Measurements from ENCODE around the gene BRI3BP.
"Not testable (repeated sequence)": the region's sequence is repeated elsewhere in the genome, so short reads cannot be mapped to it uniquely, and the experiment has no call there.

Gene BRI3BP

DNA sequence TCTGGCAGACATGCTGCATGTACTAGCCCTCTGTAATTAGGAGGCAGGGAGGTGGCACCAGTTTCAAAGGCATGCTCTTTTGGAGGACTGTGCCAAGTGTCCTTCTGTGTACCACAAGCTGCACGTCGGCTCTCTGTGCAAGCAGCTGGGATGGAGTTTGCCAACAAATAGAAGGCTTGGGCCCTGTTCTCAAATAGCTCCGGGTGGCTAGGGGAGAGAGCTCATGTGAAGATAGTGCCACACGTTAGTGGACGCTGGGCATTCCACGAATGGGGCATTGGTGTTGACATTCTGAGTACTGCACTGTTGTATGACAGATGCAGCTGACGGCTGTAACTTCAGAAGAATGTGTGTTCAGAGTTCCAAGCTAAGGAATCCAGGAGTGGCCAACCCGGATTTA lies 76.2 kb downstream of the BRI3BP start:
- ATAC-seq = no peak

DNA sequence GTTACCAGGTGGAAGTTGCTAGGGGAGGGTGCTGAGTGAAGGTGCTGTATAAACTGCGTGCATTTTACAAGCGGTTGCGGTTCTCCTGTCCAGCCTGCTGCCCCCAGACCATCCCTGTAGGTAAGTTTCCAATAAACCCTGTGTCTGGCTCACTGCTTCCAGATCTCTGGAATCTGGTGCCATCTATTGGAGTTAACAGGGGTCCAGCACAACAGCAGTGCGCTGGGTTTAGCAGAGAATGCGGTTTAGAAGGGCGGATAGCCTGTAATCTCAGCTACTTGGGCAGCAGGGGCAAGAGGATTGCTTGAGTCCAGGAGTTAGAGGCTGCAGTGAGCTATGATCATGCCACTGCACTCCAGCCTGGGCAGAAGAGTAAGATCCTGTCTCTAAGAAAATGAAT lies 76.7 kb downstream of the BRI3BP start:
- ATAC-seq = no peak

DNA sequence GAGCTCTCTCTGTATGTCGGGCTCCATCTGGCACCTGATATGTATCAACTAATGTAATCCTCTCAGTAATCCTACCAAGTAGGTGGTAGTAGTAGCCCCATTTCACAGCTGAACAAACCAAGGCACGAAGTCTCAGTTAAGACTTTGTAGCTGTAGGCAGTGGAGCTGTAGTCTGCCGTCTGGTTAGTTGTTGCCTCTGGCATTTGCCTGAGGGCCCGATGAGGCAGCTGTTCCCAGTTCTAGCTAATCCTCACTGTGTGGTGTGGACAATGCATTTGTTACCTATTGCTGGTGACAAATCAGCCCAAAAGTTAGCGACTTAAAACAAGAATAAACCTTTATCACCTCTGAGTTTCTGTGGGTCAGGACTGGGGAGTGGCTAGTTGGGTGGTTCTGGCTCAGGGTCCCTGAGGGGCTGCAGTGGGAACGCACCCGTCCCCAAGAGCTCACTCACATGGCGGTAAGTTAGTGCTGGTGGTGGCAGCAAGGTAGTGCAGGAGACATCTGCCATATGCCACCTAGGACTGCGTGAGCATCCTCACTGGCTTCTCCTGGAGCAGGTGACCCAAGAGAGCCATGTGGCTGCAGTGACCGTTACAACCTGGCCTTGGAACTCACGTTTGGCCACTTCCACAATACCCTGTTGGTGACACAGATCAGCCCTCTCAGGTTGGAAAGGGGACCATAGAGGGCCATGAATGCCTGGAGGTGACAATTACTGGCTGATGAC lies 77.4 kb downstream of the BRI3BP start:
- ATAC-seq = no peak

DNA sequence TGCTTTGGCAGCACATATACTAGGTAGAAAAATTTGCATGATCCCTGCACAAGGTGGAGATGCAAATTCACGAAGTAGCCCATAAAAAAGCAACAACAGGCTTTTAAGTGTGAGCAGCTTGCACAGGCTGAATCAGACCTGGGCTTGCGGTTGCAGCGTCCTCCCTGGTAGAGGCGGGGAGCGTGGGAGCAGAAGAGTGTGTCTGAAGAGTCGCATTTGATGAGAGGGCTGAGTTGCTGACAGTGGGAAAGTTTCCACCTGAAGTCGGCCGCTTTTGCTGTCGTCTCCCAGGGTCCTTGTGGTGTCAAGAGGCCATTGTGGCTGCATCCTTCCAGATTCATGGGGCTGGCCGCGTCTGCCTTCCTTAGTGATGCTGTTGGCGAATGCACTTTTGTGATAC lies 78.0 kb downstream of the BRI3BP start:
- ATAC-seq = no peak

DNA sequence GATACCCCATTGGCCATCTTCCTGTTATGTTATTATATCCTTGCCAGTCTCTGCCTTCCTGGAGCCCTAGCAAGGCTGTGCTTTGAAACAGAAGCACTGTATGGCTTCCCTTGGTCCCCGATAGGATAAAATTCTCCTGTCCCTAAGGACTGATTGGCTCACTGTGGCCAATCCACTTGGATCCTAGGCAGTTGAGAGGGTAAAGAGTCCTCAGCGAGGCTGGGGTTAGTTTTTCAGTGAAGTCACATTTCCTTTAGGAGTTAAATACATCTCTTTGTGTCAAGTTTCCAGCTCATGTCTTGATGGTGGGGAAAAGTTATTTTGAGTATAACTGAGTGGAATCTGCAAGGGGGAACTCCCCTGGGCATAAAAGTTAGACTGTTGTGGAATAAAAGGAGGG lies 79.1 kb downstream of the BRI3BP start:
- no peak for ATAC-seq

DNA sequence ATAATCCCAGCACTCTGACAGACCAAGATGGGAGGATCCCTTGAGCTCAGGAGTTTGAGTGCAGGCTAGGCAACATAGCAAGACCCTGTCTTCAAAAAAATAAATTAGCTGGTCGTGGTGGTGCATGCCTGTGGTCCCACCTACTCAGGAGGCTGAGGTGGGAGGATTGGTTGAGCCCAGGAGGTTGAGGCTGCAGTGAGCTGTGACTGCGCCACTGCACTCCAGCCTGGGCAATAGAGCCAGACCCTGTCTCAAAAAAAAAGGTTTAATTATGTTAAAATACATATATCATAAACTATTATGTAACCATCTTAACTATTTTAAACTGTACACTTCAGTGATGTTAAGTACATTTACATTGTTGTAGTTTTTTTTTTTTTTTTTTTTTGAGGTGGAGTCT lies 80.8 kb downstream of the BRI3BP start:
- not testable (repeated sequence) for ATAC-seq

DNA sequence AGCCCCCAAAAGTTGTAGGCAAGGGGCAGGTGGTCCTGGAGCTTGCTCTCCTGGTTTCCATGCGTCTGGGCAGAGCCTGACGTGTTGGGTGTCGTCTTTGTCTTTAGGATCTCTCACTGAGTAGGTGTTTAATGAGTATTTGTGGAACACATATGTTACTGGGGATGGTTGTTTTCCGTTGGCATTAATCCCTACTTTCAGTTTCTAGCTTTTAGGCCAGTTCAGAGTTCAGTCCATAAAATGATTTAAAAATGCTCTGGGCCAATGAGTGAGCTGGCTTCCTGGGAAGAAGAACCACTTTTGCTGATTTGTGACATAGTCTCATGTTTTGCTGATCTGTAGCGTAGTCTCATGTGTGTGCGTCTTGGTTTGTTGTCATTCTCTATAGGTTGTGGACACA lies 82.7 kb downstream of the BRI3BP start:
- no peak for ATAC-seq

DNA sequence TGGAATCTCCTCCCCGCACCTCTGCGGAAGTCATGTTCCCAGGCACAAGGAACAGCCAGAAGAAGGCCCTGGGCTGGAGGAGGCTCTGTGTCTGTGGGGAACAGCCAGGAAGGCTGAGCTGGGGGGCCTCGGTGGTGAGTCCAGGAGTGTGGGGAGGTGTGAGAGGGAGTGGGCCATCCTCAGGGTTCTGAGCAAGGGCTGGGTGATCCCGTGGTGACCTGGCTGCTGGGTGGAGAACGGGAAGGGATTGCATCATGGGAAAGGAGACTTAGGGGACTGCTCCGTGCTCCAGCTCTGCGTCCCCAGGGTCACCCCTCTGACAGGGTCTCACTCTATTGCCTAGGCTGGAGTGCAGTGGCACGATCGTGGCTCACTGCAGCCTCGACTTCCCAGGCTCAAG lies 85.6 kb downstream of the BRI3BP start:
- no peak for ATAC-seq

DNA sequence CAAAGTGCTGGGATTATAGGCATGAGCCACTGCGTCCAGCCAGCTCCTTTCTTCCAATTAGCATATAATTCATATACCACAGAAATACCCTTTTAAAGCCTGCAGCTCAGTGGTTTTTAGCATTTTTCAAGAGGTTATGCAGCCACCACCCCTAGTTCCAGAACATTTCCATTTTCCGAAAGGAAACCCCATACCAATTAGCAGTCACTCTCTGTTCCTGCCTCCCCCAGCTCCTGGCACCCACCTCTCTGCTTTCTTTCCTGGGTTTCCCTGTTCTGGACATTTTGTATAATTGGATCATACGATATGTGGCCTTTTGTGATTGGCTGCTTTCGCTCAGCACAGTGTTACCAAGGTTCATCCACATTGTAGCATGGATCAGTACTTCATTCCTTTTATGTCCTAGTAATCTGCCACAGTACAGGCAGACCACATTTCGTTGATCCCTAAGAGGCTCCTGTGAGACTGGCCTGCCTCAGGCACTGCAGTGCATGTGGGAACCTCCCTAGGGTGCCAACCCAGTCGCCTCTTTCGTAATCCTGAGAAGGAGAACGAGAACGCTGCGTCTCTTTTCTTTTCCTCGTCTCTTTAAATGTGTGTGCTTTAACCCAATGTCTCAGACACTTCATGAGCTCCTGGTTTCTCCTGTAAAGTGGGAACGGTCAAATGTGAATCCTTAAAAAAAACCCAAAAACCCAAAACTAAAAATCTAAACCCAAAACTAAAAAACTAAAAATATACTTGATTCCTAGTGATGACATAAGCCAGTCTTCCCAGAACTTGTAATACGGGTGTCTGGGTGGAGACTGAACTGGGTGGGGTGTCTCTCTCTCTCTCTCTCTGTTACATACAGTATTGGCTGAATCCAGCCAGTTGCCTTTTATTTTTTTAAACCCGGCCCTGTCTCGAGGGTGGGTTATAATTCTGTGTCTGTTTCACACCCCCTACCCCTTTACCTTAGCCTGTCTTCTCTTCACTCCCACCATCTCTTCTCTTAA lies 86.5 kb downstream of the BRI3BP start:
- ATAC-seq = no peak

All from activated CD4-positive, CD25-positive, alpha-beta regulatory T cell treated with anti-CD3 and anti-CD28 coated beads, Interleukin-2, amount 50 U/mL, for 24 hours (primary cell).